OCI-LY3 (cell line): ENCODE results near the gene ERI3.

Source experiments
- CTCF ChIP-seq: fragments of 200-600, 300-600 bp; sonication (generic); IDR thresholded peaks from 2 replicates; pipeline ENCODE4 v1.5.1; 2014; ENCODE audit warnings: antibody characterized with exemption, low read length, low read depth
- EZH2phosphoT487 ChIP-seq: fragments of 200-600 bp; shearing (Covaris generic); IDR thresholded peaks from 2 replicates; pipeline ENCODE4 v1.6.1; 2018; ENCODE audit warnings: antibody characterized with exemption, mixed run types, low read depth

- TF ChIP-seq CTCF, result no peak
- no peak for TF ChIP-seq EZH2phosphoT487
These were observed 18.4 kb downstream of the ERI3 start for GRCh38 chr1:44336668-44337067.
